Activated CD4-positive, CD25-positive, alpha-beta regulatory T cell treated with anti-CD3 and anti-CD28 coated beads, Interleukin-2, amount 50 U/mL, for 24 hours (primary cell): ENCODE measurements around the gene SHC4.

Experiments used
- ATAC-seq, 2 donors: fragments of 150-1000 bp; cut with Tn5 transposase; one replicate each; pipeline ENCODE4 v1.10.0; 2021; ENCODE audit warnings: mild to moderate bottlenecking in 1 of 2, moderate library complexity in 1 of 2

SHC4 gene

DNA sequence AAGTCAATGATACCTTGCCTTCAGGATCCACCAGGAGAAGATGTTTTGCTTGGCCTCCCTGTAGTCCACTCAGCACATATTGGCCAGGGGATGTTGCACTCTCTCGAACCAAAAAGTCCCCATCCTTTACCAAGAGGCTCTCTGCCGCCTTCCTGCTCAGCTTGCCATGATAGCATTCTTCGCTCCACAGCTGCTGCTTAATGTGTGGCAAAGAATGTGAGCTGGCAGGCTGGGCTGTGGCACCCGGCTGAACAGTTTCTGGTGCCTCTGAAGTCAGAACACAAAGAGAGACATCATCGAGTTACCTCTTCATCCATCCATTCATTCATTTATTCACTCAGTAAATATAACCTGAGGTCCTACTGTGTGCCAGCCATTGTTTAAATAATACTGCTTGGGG, 129.0 kb downstream of the SHC4 start:
- no peak for ATAC-seq

GRCh38 chr15:48833526-48834239, 130.0 kb downstream of the SHC4 start:
- ATAC-seq, result no peak

DNA sequence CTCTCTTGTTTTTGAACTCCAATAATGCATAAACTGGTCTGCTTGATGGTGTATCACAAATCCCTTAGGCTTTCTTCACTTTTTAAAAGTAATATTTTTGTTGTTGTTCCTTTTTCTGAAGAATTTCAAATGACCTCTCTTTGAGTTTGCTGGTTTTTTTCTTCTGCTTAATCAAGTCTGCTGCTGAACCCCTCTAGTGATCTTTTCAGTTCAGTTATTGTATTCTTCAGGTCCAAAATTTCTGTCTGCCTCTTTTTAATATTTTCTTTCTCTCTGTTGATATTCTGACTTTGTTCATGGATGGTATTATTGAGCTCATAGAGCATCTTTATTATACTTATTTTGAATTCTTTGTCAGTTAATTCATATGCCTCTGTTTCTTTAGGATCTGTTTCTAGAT, 131.1 kb downstream of the SHC4 start:
- no peak for ATAC-seq

DNA sequence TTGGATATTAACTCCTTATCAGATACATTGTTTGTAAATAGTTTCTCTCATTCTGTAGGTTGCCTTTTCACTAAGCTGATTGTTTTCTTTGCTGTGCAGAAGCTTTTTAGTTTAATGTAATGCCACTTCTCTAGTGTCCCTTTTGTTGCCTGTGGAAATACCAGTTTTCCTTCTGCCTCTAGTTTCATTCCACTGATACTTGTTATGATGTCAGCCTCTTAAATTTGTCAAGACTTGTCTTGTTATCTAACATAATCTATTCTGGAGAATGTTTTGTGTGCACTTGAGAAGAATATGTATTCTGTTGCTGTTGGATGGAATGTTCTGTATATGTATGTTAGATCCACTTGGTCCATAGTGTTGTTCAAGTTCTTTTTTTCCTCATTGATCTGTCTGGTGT, 134.8 kb downstream of the SHC4 start:
- no peak for ATAC-seq

- no peak for ATAC-seq
These were observed 135.2 kb downstream of the SHC4 start for GRCh38 chr15:48828471-48828870.

GRCh38 chr15:48825075-48825474, 138.6 kb downstream of the SHC4 start:
- no peak for ATAC-seq

DNA sequence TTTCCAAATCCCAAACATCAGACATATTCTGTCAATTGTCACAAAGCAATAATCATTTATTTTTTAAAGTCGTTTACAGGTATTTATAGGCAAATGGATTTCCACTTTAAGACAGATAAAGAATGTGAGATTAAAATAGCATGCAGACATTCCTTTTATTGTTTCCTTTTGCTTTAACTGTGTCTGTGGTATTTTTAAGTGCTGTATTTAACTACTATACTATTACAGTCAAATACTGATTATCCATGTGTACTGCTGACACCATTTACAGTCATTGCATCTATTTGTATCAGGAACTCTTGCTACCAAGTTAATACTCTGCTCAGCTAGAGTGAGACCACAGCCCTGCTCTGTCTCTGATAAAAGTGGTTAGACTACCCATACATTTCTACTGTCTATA, 140.0 kb downstream of the SHC4 start:
- no peak for ATAC-seq

- ATAC-seq, result no peak
These were observed 140.5 kb downstream of the SHC4 start for GRCh38 chr15:48823237-48823636.

- ATAC-seq, result no peak
These were observed 149.4 kb downstream of the SHC4 start for GRCh38 chr15:48814286-48814685.

- ATAC-seq, result no peak
These were observed 152.3 kb downstream of the SHC4 start for GRCh38 chr15:48811325-48811958.

DNA sequence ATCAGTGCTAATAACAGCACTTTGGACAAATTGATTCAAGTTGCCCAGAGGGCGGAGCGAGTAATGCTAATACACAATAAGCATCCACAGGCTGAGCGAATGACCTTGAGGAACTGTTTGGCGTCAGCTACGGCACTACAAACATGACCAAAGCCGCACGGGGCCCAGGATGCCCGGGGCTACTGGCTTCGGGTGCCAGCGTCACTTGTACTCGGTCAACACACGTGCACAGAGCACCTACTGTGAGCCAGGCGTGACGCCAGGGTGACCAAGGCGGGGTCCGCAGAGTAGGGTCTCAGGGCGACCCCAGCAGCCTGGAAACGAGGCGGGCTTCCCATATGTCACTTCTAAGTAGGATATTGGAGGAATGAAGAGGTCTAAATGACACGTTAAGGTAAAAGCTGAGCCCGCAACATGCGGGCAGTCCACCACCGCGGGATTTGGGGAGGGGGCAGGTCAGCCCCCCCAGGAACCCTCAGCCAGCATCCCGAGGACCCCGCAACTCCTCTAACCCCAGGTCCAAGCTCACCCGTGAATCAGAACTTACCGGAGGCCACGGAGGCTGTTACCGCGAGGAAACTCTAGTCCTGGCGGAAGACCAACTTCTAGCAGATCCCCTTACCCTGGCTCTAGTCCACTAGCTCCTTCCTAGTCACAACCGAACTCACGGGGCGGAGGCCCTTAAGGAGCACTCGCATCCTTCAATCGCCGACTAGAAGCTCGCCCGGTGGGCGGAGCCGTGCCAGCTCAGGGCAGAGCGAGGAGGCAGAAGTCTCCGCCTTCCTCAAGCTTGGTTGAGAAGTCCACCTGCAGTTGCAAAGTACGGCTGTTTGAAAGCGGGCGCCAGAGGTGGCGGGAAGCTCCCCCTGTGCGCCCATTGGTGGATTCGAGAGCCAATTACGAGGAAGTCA, 153.1 kb downstream of the SHC4 start, which contains the start of gene CEP152:
CEP152 (minus strand) TSS at position 656 of the 911 bp plus-strand sequence. CDS start 5,420 bp downstream, outside the sequence.
- ATAC-seq, result peak; percentile 97 to 98

GRCh38 chr15:48806151-48806550, 157.6 kb downstream of the SHC4 start:
- no peak for ATAC-seq

- ATAC-seq, result no peak
These were observed 158.1 kb downstream of the SHC4 start for GRCh38 chr15:48805591-48805990.

DNA sequence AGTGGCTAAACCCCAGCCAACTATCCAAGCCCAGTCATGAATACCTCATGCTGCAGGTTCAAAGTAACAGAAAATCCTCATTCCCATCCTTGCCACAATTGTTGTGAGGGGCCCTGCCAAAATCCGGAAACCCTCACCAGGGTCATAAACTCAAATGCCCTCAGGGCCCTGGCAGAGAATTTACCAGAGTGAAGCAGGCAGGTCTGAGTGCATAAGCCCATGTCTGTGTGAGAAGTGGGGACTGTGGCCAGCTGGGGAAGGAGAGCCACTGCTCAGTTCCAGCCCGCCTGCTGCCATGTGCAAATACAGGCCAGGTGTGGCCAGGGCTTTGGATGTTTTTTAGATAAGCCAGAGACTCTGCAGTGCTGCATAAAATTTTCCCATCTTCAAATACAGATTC, 159.8 kb downstream of the SHC4 start:
- ATAC-seq, result no peak

DNA sequence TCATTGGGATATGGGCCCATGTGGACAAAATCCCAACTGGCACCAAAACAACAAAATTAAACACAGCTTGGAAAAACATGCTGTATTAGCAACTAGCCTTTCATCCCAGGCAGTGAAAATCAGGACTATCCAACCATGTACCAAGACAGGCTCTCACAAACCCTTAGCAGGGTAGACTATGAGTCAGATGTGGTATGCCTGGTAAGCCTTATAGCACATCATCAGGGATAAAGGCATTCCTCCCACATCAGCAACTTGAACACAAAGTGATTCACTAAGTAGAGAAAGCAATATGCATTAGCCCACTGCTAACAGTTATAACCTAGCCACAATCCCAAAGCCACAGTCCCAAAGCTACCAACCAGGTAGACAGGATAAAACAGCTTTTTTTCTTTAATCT, 160.9 kb downstream of the SHC4 start:
- peak; percentile 38 to 56 for ATAC-seq

DNA sequence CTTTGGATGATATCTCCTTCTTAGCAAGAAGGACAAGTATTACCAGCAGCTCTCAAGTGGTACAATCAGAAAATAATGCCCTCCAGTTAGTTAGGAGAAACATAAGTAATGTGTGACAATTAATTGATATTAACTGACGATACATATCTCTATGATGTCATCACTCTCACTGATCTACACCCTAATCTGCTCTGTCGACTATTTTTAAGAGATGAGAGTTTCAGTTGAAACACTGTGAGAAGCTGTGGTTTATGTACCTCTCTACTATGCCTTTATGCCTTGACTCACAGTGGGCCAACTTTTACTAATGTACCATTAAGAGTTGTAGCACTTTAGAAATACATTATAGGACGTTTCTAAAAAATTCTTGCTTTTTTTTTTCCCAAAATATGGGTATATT, 161.5 kb downstream of the SHC4 start:
- peak; percentile 76 to 77 for ATAC-seq

GRCh38 chr15:48800811-48801455, 162.8 kb downstream of the SHC4 start:
- no peak for ATAC-seq

DNA sequence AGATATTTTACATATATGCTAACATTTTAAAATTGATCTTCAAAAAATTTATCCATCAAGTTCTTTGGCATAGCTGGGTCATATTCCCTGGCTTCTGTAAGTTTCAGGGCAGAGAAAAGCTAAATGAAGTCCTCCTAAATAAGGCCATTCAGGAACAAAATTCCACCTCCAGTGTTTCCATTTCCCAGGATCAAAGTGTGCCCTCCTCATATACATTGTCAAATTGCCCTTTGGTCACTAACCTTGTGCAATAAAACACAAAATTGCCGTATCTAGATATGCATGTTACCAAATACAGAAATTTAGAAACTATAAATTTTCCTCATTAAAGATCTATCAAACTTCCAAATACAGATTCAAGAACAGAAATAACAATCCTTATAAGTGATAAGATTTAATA, 163.5 kb downstream of the SHC4 start:
- ATAC-seq, result no peak

- no peak for ATAC-seq
These were observed 165.4 kb downstream of the SHC4 start for GRCh38 chr15:48798319-48798718.

DNA sequence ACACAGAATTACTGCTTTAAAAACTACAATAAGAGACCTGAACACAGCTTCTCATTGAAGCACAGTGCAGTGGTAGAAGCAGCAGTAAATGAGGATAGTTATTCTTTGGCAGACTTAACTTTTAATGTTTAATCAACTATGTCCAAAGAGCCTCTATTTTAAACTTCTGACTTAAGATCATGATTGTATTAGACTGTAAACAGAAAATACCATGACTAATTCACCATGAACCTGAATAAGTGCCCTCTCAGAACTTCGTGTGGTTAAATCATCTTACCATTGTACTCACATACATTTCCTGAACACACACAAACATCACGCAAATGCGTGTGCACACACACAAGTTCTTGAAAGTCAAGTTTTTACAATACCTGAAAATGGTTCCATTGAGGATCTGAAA, 166.8 kb downstream of the SHC4 start:
- ATAC-seq, result peak; percentile 71 to 76

DNA sequence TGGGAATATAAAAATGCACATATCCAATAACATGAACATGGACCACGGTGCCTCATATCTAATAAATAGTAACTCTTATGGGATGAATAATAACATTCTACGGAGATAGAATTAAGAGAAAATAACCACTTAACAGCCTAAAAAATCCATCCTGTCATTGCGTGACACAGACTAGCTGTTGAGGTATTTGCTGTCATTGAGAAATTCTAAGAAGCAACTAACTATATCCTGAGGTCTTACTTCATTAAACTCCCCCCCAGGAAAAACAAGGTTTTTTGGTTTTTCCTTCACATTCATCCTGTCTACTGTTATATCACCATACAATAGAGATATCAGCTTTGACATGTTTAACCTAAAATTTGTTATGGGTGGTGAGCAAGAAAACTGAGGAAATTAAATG, 167.2 kb downstream of the SHC4 start:
- ATAC-seq, result no peak

DNA sequence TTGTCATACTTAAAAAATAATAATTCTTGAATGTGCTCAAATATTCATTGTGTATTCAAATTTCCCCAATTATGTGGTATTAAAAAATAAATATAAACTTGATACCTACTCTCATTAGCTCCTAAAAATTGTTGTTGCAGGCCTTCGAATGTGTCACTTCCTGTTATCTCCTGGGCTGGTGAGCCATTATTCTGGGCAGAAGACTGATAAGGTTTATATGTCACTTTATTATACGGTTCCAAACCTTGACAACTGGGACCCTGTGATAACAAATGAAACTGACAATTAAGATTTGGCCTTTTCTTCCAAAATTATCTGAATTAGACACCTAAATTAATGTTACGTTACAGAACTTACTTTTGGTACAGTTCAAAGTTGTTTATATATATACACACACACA, 167.8 kb downstream of the SHC4 start:
- ATAC-seq, result no peak

DNA sequence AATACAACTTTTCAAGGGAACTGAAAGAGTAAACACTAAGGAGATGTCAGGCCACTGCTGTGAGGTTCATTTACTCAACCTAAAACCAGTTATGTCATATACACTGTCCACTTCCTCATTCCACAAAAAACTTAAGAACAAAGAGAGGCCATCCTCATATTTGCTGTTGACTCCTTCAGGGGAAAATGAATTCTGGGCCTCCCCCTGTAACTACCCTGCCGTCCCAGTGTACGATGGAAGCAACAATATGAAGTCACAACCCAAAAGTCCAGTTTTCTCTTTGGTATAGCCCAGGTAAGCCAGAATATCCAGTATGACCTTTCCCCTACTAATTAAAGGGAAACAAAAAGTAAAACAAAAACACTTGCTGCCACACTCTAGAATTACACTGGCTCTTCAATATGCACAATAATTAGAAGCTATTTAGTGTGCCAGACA, 169.0 kb downstream of the SHC4 start:
- ATAC-seq, result peak; percentile 41 to 53
